OCI-LY1 (cell line): ENCODE results near the gene NEURL1B.

Experiments used
- H2AFZ ChIP-seq: fragments of 200-600 bp; sonication (generic), shearing (Covaris generic); 2 replicates; pipeline ENCODE4 v1.6.0; 2014; ENCODE audit warnings: antibody characterized with exemption, mild to moderate bottlenecking, low read length
- H3F3A ChIP-seq: fragments of 200-600 bp; sonication (generic), shearing (Covaris generic); 2 replicates; pipeline ENCODE4 v1.6.0; 2014; ENCODE audit warnings: mild to moderate bottlenecking, antibody characterized with exemption, low read length, moderate library complexity; ENCODE audit not compliant: insufficient read depth
- H3K27ac ChIP-seq: fragments of 200-600 bp; sonication (generic); 2 replicates; pipeline ENCODE4 v1.5.1; 2014; ENCODE audit warnings: low read length, mixed run types, mild to moderate bottlenecking, low read depth; ENCODE audit not compliant: poor library complexity, severe bottlenecking
- H3K27me3 ChIP-seq: fragments of 200-600 bp; sonication (generic); 2 replicates; pipeline ENCODE4 v1.6.0; 2014; ENCODE audit warnings: antibody characterized with exemption, mild to moderate bottlenecking, low read length, moderate library complexity; ENCODE audit not compliant: insufficient read depth
- H3K36me3 ChIP-seq: fragments of 200-600 bp; sonication (generic); 2 replicates; pipeline ENCODE4 v1.6.1; 2014; ENCODE audit warnings: mild to moderate bottlenecking, antibody characterized with exemption, low read length, moderate library complexity, mixed read lengths; ENCODE audit not compliant: insufficient read depth
- H3K4me1 ChIP-seq: fragments of 200-600 bp; sonication (generic); 2 replicates; pipeline ENCODE4 v1.5.1; 2014; ENCODE audit warnings: mild to moderate bottlenecking, low read length, moderate library complexity; ENCODE audit not compliant: insufficient read depth, severe bottlenecking
- H3K4me2 ChIP-seq: fragments of 200-600 bp; sonication (generic), shearing (Covaris generic); 2 replicates; pipeline ENCODE4 v1.6.1; 2014; ENCODE audit warnings: low read length
- H3K4me3 ChIP-seq: fragments of 200-600 bp; sonication (generic); 2 replicates; pipeline ENCODE4 v1.5.1; 2014; ENCODE audit warnings: low read length, low read depth, mild to moderate bottlenecking, mixed read lengths; ENCODE audit not compliant: poor library complexity, severe bottlenecking
- H3K79me2 ChIP-seq: fragments of 200-600 bp; shearing (Covaris generic); 2 replicates; pipeline ENCODE4 v1.6.1; 2016; ENCODE audit warnings: mixed run types, low read length, mixed read lengths; ENCODE audit not compliant: insufficient read depth
- H3K9ac ChIP-seq: fragments of 200-600 bp; sonication (generic), shearing (Covaris generic); 2 replicates; pipeline ENCODE4 v1.6.1; 2014; ENCODE audit warnings: mild to moderate bottlenecking, low read length, mixed read lengths
- H3K9me2 ChIP-seq: fragments of 200-600 bp; sonication (generic), shearing (Covaris generic); 2 replicates; pipeline ENCODE4 v1.6.1; 2014; ENCODE audit warnings: low read depth, mild to moderate bottlenecking, low read length, mixed read lengths
- H3K9me3 ChIP-seq: fragments of 200-600 bp; shearing (Covaris generic); 2 replicates; pipeline ENCODE4 v1.6.1; 2014; ENCODE audit warnings: low read length, mixed read lengths
- H4K20me1 ChIP-seq: fragments of 200-600 bp; sonication (generic), shearing (Covaris generic); 2 replicates; pipeline ENCODE4 v1.6.0; 2016; ENCODE audit warnings: mild to moderate bottlenecking, low read length; ENCODE audit not compliant: insufficient read depth
- CTCF ChIP-seq: fragments of 200-600 bp; sonication (generic), shearing (Covaris generic); IDR thresholded peaks from 2 replicates; pipeline ENCODE4 v1.5.1; 2017; ENCODE audit warnings: mild to moderate bottlenecking, antibody characterized with exemption, low read length, moderate library complexity, mixed read lengths
- EZH2 ChIP-seq: fragments of 200-600 bp; sonication (generic), shearing (Covaris generic); IDR thresholded peaks from 2 replicates; pipeline ENCODE4 v1.8.0; 2017; ENCODE audit warnings: borderline replicate concordance, mixed run types, mild to moderate bottlenecking, antibody characterized with exemption, low read length, moderate library complexity, mixed read lengths

NEURL1B gene

GRCh38 chr5:172723508-172723907, 82.4 kb downstream of the NEURL1B start:
- Histone ChIP-seq H3K4me1 (no peaks in the 10 kb centered on the region), H3K9me2 (no peaks in the 10 kb centered on the region), H3K27ac (no peak overlapping the region), H3K4me3 (no peak overlapping the region), H3K79me2 (no peaks in the 10 kb centered on the region), H3K9me3 (no peaks in the 10 kb centered on the region), H3K9ac (no peak overlapping the region), H3K4me2 (no peak overlapping the region), H3F3A (no peaks in the 10 kb centered on the region), H3K36me3 (no peaks in the 10 kb centered on the region), H4K20me1 (no peaks in the 10 kb centered on the region), H2AFZ (no peak overlapping the region), H3K27me3 (no peaks in the 10 kb centered on the region; the same call in 1 of the 2 replicates)
- TF ChIP-seq CTCF (no peak), EZH2 (no peak)

- no peak overlapping the region for H3K4me2 ChIP-seq
- no peaks in the 10 kb centered on the region for H3F3A ChIP-seq
- H3K36me3 ChIP-seq: no peaks in the 10 kb centered on the region
- no peak overlapping the region for H3K4me3 ChIP-seq
- no peaks in the 10 kb centered on the region for H3K4me1 ChIP-seq
- no peaks in the 10 kb centered on the region; the same call in 1 of the 2 replicates for H3K27me3 ChIP-seq
- H3K9me3 ChIP-seq: no peaks in the 10 kb centered on the region
- no peak overlapping the region for H3K9ac ChIP-seq
- no peak overlapping the region for H3K27ac ChIP-seq
- H2AFZ ChIP-seq: no peak overlapping the region
- no peaks in the 10 kb centered on the region for H4K20me1 ChIP-seq
- no peaks in the 10 kb centered on the region for H3K79me2 ChIP-seq
- H3K9me2 ChIP-seq: no peaks in the 10 kb centered on the region
- no peak for TF ChIP-seq CTCF
- no peak for TF ChIP-seq EZH2
Measured at GRCh38 chr5:172724242-172725183, 83.5 kb downstream of the NEURL1B start.

GRCh38 chr5:172725273-172725672, 84.2 kb downstream of the NEURL1B start:
- TF ChIP-seq CTCF: no peak
- no peak for TF ChIP-seq EZH2
- H3K27me3 ChIP-seq: no peaks in the 10 kb centered on the region; the same call in 1 of the 2 replicates
- no peak overlapping the region for H2AFZ ChIP-seq
- H3K4me2 ChIP-seq: no peak overlapping the region
- no peaks in the 10 kb centered on the region for H3K9me3 ChIP-seq
- H3K36me3 ChIP-seq: no peaks in the 10 kb centered on the region
- H3K9me2 ChIP-seq: no peaks in the 10 kb centered on the region
- H3K4me3 ChIP-seq: no peak overlapping the region
- no peaks in the 10 kb centered on the region for H3F3A ChIP-seq
- H3K4me1 ChIP-seq: no peaks in the 10 kb centered on the region
- no peak overlapping the region for H3K9ac ChIP-seq
- H3K27ac ChIP-seq: no peak overlapping the region
- H4K20me1 ChIP-seq: no peaks in the 10 kb centered on the region
- H3K79me2 ChIP-seq: no peaks in the 10 kb centered on the region
